PC-3 (cell line): ENCODE measurements around the gene OPN1MW3. TPM values are rescaled to one million over a fixed set of nuclear protein-coding genes. Genes with fewer than 3 reads are reported as not detected.
"Not testable (repeated sequence)": the region's sequence is repeated elsewhere in the genome, so short reads cannot be mapped to it uniquely, and the experiment has no call there.

Experiments used
- ATAC-seq: fragments of 200-7000 bp; cut with Tn5 transposase; 2 replicates; pipeline ENCODE4 v1.9.1; 2020; ENCODE audit warnings: mild to moderate bottlenecking, moderate library complexity
- BruUV-seq: library from RNA; stranded (reverse); fragments of 400-500 nt; replicated peaks from 2 replicates; lab custom pipeline; 2021; lab: Mats Ljungman, UMichigan
- CTCF ChIA-PET: fragments of 300-600 bp; sonication (Branson Sonifier 250); formaldehyde crosslinking; loops from one replicate; lab custom pipeline; 2022; ENCODE audit warnings: antibody characterized with exemption; lab: Charles Lee
- POLR2A ChIA-PET: fragments of 300-600 bp; sonication (Branson Sonifier 250); formaldehyde crosslinking; loops from one replicate; lab custom pipeline; 2022; ENCODE audit warnings: antibody characterized with exemption; ENCODE audit not compliant: unreplicated experiment; lab: Charles Lee
- DNase-seq: peaks from one replicate; pipeline ENCODE4 v3.0.0-alpha.2; 2015
- H2AFZ ChIP-seq: fragments of 300-600 bp; sonication (generic); 2 replicates; pipeline ENCODE4 v1.6.0; 2016; ENCODE audit warnings: antibody characterized with exemption, low read length
- H3F3A ChIP-seq: fragments of 300-600 bp; sonication (generic); one replicate; pipeline ENCODE4 v1.6.0; 2017; ENCODE audit warnings: antibody characterized with exemption, low read length, control low read depth, mild to moderate bottlenecking; ENCODE audit not compliant: unreplicated experiment
- H3K27ac ChIP-seq: fragments of 300-600 bp; sonication (generic); 2 replicates; pipeline ENCODE4 v1.5.1; 2016; ENCODE audit warnings: mild to moderate bottlenecking, low read length
- H3K27me3 ChIP-seq: fragments of 300-600 bp; sonication (generic); 2 replicates; pipeline ENCODE4 v1.6.1; 2016; ENCODE audit warnings: low read length, mixed read lengths
- H3K36me3 ChIP-seq: fragments of 300-600 bp; sonication (generic); 2 replicates; pipeline ENCODE4 v1.6.1; 2016; ENCODE audit warnings: low read depth, mixed run types, low read length, mixed read lengths
- H3K4me1 ChIP-seq: fragments of 300-600 bp; sonication (generic); 2 replicates; pipeline ENCODE4 v1.5.1; 2016; ENCODE audit warnings: low read length; ENCODE audit not compliant: insufficient read depth
- H3K4me2 ChIP-seq: fragments of 300-600 bp; sonication (generic); 2 replicates; pipeline ENCODE4 v1.6.0; 2016; ENCODE audit warnings: low read length
- H3K4me3 ChIP-seq: fragments of 300-600 bp; sonication (generic); 2 replicates; pipeline ENCODE4 v1.5.1; 2016; ENCODE audit warnings: mild to moderate bottlenecking, low read length, mixed read lengths
- H3K79me2 ChIP-seq: fragments of 300-600 bp; sonication (generic); 2 replicates; pipeline ENCODE4 v1.6.1; 2017; ENCODE audit warnings: low read length, mixed read lengths
- H3K9ac ChIP-seq: fragments of 300-600 bp; sonication (generic); 2 replicates; pipeline ENCODE4 v1.6.0; 2016; ENCODE audit warnings: mild to moderate bottlenecking, low read length
- H3K9me2 ChIP-seq: fragments of 300-600 bp; sonication (generic); replicated peaks from 2 replicates; pipeline ENCODE4 v1.6.1; 2016; ENCODE audit warnings: mixed run types, low read length, mixed read lengths
- H3K9me3 ChIP-seq: fragments of 300-600 bp; sonication (generic); 2 replicates; pipeline ENCODE4 v1.6.1; 2016; ENCODE audit warnings: low read length, mixed read lengths
- H4K20me1 ChIP-seq: fragments of 300-600 bp; sonication (generic); 2 replicates; pipeline ENCODE4 v1.6.1; 2016; ENCODE audit warnings: low read length, mixed read lengths
- intact Hi-C: fragments of 100-400 bp; cut with micrococcal nuclease; formaldehyde crosslinking; loops from 2 replicates; pipeline ENCODE4 v1.9.0; 2023
- total RNA-seq: library from RNA; depleted of rRNA; stranded (reverse); fragments of >200 nt; gene quantifications from 2 replicates; pipeline ENCODE4 v1.2.3, GENCODE V29; 2014

OPN1MW3 gene
- total RNA-seq, 1 experiment from 2014 or later: not detected

DNA sequence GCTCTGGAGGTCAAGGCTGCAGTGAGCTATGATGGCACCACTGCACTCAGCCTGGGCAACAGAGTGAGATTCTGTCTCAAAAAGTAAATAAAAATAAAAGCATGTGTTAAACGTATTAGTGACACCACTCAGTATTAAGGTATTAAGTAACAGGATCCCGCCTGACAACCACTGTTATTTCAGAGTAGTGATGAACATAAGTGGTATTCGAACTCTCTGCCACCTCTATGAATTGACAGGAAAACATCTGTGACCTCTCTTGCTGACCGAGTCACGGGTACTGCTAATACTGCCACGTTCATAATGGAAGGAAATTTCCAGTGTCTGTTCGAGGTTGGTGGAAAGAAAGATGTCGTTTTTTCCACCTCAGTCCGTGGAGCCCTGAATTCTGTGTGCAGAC lies 30.7 kb upstream of the OPN1MW3 start:
- H3K9me3 ChIP-seq, BruUV-seq, H3F3A ChIP-seq, H3K9ac ChIP-seq, DNase-seq, H3K79me2 ChIP-seq, H3K4me1 ChIP-seq, H3K4me3 ChIP-seq, H3K4me2 ChIP-seq, H4K20me1 ChIP-seq, H3K36me3 ChIP-seq, H3K27me3 ChIP-seq, intact Hi-C loops, ATAC-seq, H3K9me2 ChIP-seq, POLR2A ChIA-PET, CTCF ChIA-PET, H2AFZ ChIP-seq, H3K27ac ChIP-seq: not testable (repeated sequence)

- H3K4me2 ChIP-seq, H3K27ac ChIP-seq, H3K9me3 ChIP-seq, BruUV-seq, H3K4me1 ChIP-seq, H3K4me3 ChIP-seq, H2AFZ ChIP-seq, POLR2A ChIA-PET, H3K79me2 ChIP-seq, H3F3A ChIP-seq, H3K9ac ChIP-seq, CTCF ChIA-PET, ATAC-seq, H3K27me3 ChIP-seq, intact Hi-C loops, DNase-seq, H4K20me1 ChIP-seq, H3K36me3 ChIP-seq, H3K9me2 ChIP-seq: not testable (repeated sequence)
Measured at GRCh38 chrX:154231443-154231842, 25.9 kb upstream of the OPN1MW3 start.

GRCh38 chrX:154233620-154234019 lies 23.8 kb upstream of the OPN1MW3 start:
- CTCF ChIA-PET, H3K9ac ChIP-seq, H3K36me3 ChIP-seq, POLR2A ChIA-PET, DNase-seq, H4K20me1 ChIP-seq, ATAC-seq, H3K4me2 ChIP-seq, H3K27me3 ChIP-seq, H3K79me2 ChIP-seq, intact Hi-C loops, H3K9me2 ChIP-seq, H2AFZ ChIP-seq, H3K4me1 ChIP-seq, H3F3A ChIP-seq, H3K9me3 ChIP-seq, H3K4me3 ChIP-seq, H3K27ac ChIP-seq, BruUV-seq: not testable (repeated sequence)

DNA sequence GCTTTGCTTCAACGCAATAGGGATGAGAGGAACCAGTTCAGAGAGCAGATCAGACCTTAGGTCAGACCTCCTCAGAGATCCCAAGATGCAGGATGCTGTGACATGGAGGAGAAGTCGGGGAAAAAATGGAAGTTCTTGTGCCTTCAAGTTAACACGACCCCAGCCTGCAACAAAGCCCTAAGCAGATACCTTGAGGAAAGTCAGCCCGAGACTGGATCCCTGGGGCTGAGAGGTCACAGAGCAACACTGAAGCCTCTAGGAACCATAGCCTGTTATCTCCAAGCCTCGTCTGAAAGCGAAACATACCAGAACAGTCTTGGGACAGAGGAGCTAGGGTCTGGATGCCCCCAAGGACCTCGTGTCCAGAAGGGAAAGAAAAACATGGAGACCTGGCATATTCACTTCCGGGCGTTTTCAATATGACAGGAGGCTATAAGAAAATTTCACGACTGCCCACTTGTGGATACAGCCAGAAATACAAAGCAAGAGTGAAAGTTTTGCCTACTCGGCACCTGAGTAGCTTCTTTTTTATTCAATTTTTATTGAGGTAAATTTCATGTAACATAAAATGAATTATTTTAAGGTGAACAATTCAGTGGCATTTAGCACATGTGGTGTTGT lies 18.3 kb upstream of the OPN1MW3 start:
- H2AFZ ChIP-seq, DNase-seq, H3F3A ChIP-seq, H3K4me2 ChIP-seq, H3K27ac ChIP-seq, H3K79me2 ChIP-seq, BruUV-seq, H3K9me3 ChIP-seq, POLR2A ChIA-PET, H4K20me1 ChIP-seq, H3K9me2 ChIP-seq, H3K4me1 ChIP-seq, H3K4me3 ChIP-seq, H3K36me3 ChIP-seq, ATAC-seq, H3K9ac ChIP-seq, CTCF ChIA-PET, intact Hi-C loops, H3K27me3 ChIP-seq: not testable (repeated sequence)

DNA sequence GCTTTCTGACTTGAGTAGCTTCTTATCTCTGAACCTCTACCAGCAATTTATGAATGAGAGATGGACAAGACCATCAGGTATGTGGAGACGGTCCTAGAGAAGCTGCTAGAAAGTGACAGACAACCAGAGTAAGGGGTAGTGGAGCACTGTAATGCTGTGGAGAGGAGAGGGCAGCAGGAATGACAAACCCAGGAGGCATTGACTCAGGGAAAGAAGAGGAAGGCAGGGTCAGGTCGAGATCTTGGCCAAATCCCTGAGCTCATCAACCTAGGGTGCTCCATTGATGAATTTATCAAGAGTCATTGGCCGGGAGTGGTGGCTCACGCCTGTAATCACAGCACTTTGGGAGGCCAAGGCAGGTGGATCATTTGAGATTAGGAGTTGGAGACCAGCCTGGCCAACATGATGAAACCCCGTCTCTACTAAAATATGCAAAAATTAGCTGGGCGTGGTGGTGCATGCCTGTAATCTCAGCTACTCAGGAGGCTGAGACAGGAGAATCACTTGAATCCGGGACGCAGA lies 17.3 kb upstream of the OPN1MW3 start:
- H3K4me1 ChIP-seq, H3K27ac ChIP-seq, DNase-seq, H4K20me1 ChIP-seq, H3K79me2 ChIP-seq, H3K4me3 ChIP-seq, POLR2A ChIA-PET, H2AFZ ChIP-seq, CTCF ChIA-PET, H3K27me3 ChIP-seq, H3K36me3 ChIP-seq, ATAC-seq, H3K9ac ChIP-seq, BruUV-seq, H3K9me3 ChIP-seq, H3K4me2 ChIP-seq, H3K9me2 ChIP-seq, H3F3A ChIP-seq, intact Hi-C loops: not testable (repeated sequence)

GRCh38 chrX:154247377-154248045 lies 9.9 kb upstream of the OPN1MW3 start:
- H3K4me3 ChIP-seq, POLR2A ChIA-PET, H3K79me2 ChIP-seq, H3K9me3 ChIP-seq, H3K27ac ChIP-seq, CTCF ChIA-PET, intact Hi-C loops, H4K20me1 ChIP-seq, H3K9me2 ChIP-seq, H3K4me1 ChIP-seq, H3F3A ChIP-seq, H2AFZ ChIP-seq, DNase-seq, H3K9ac ChIP-seq, H3K27me3 ChIP-seq, H3K36me3 ChIP-seq, H3K4me2 ChIP-seq: not testable (repeated sequence)
- BruUV-seq: TSS peak; percentile 55
- ATAC-seq: peak; percentile 99
